Tibial nerve (tissue), 4 donors: ENCODE data around the gene CRISPLD2. TPM values are rescaled to one million over a fixed set of nuclear protein-coding genes. Genes with fewer than 3 reads are reported as not detected.

Source experiments
- DNase-seq, 2 donors: peaks; one replicate each; pipeline ENCODE4 v3.0.0-alpha.2; 2019; ENCODE audit warnings: low spot score in 2 of 2
- H3K27ac ChIP-seq, 4 donors: fragments of 200-600 bp; sonication (generic) in 3 of 4; one replicate each; pipeline ENCODE4 v1.5.1; 2017 to 2019; ENCODE audit warnings: mild to moderate bottlenecking in 1 of 4
- H3K27me3 ChIP-seq, 2 donors: fragments of 200-600 bp; sonication (generic) in 1 of 2; one replicate each; pipeline versions ENCODE4 v1.5.1 to v1.6.0; 2017 to 2019
- H3K36me3 ChIP-seq, 3 donors: fragments of 200-600 bp; sonication (generic); one replicate each; pipeline ENCODE4 v1.5.1; 2018 to 2019
- H3K4me1 ChIP-seq, 4 donors: fragments of 200-600 bp; sonication (generic) in 3 of 4; one replicate each; pipeline ENCODE4 v1.5.1; 2017 to 2019
- H3K4me3 ChIP-seq, 4 donors: fragments of 200-600 bp; sonication (generic) in 3 of 4; one replicate each; pipeline ENCODE4 v1.5.1; 2017 to 2019; ENCODE audit warnings: mild to moderate bottlenecking in 1 of 4, moderate library complexity in 1 of 4
- H3K9me3 ChIP-seq, 4 donors: fragments of 200-600 bp; sonication (generic) in 3 of 4; one replicate each; pipeline ENCODE4 v1.5.1; 2017 to 2019
- CTCF ChIP-seq, 5 experiments: fragments of 200-600 bp in 3 of 5; fragments of 450-650 bp in 2 of 5; sonication (generic) in 3 of 5; IDR thresholded peaks; one replicate each; pipeline ENCODE4 v1.5.1; 2016 to 2019; ENCODE audit warnings: antibody characterized with exemption in 5 of 5, mild to moderate bottlenecking in 3 of 5, moderate library complexity in 2 of 5
- EP300 ChIP-seq, 2 donors: sonication (generic); formaldehyde crosslinking; IDR thresholded peaks; one replicate each; pipeline ENCODE4 v1.6.1; 2017; ENCODE audit warnings: antibody characterized with exemption in 2 of 2, mild to moderate bottlenecking in 1 of 2
- POLR2A ChIP-seq, 2 donors: fragments of 450-650 bp; IDR thresholded peaks; one replicate each; pipeline ENCODE4 v1.6.1; 2017; ENCODE audit warnings: antibody characterized with exemption in 2 of 2, mild to moderate bottlenecking in 2 of 2, moderate library complexity in 2 of 2
- WGBS, 2 donors: methylation state at CpG; one replicate each; pipeline ENCODE4 v1.1.5; 2018; 5-methylcytosine and 5-hydroxymethylcytosine counted together
- total RNA-seq, 4 donors: library from RNA; depleted of rRNA; stranded (reverse); fragments of >200 nt; gene quantifications; one replicate each; pipeline ENCODE4 v1.1.0, GENCODE V29; 2016

Gene CRISPLD2
- total RNA-seq, 4 donors from 2014 or later, result 136 to 232 (median 207) TPM

DNA sequence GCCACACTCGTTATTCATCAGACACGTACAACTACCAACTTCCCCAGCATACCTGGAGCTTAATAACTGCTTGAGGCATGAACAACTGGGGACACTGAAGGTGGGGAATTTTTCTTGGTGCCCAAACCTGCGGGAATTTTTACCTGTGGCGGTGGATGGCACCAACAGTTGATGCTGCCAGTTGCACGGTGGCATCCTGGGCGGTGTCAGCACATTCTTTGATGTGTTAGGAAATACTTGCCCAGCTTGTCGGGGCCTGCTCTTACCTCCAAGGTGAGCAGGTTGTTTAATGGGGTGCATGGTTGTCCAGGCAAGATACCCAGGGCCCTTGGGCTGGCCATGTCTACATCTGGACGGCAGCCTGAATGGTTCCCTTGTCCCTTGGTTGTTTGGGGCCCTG is 79.6 kb downstream of the CRISPLD2 start:
- TF ChIP-seq POLR2A (IDR thresholded peaks at IDR 0.05), result no peak
- TF ChIP-seq CTCF (IDR thresholded peaks at IDR 0.05), result no peak
- TF ChIP-seq EP300 (IDR thresholded peaks at IDR 0.05), result no peak
- no peak overlapping the region for H3K4me3 ChIP-seq
- no peaks in the 10 kb centered on the region for H3K4me1 ChIP-seq
- H3K36me3 ChIP-seq, result peaks cover 0 to 45% (median 0%) of the 10 kb centered on the region in 3 donors
- H3K27ac ChIP-seq, result no peak overlapping the region
- no peaks in the 10 kb centered on the region for H3K9me3 ChIP-seq
- DNase-seq, result no peak
- WGBS, 2 donors, result 89 to 93% methylated on average over 6 to 8 of the region's 8 CpGs
- no peaks in the 10 kb centered on the region for H3K27me3 ChIP-seq

DNA sequence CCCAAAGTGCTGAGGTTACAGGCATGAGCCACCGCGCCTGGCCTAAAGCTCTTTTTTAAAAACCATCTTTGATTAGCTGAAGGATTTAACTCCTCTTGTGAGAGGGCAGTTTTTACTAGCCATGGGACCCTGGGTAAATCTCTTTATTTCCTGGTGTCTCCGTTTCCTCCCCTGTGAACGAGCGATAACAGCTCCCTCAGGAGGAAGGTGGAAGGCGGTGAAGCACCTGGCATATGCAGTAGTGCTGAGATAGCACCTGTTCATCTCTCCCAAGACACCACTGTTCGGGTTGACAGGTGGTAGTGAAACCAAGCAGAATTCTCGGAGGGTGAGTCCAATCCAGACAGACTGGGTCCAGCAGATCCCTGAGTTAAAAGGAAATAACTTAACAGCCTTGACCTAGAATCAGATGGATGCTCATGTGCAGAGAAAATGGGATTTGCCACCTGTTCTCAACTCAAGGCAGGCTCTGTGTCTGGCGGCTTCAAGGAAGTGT is 86.2 kb downstream of the CRISPLD2 start:
- peaks cover 0 to 23% (median 0%) of the 10 kb centered on the region in 3 donors for H3K36me3 ChIP-seq
- no peak overlapping the region for H3K27ac ChIP-seq
- H3K4me3 ChIP-seq, result no peak overlapping the region
- no peaks in the 10 kb centered on the region for H3K9me3 ChIP-seq
- TF ChIP-seq EP300 (IDR thresholded peaks at IDR 0.05), result no peak
- TF ChIP-seq CTCF (IDR thresholded peaks at IDR 0.05), result no peak
- no peak for TF ChIP-seq POLR2A (IDR thresholded peaks at IDR 0.05)
- H3K4me1 ChIP-seq, result peaks cover 0 to 8% (median 4%) of the 10 kb centered on the region in 4 donors
- no peaks in the 10 kb centered on the region for H3K27me3 ChIP-seq
- DNase-seq, result no peak
- WGBS, 2 donors, result 92 to 94% methylated on average over 9 of the region's 9 CpGs

DNA sequence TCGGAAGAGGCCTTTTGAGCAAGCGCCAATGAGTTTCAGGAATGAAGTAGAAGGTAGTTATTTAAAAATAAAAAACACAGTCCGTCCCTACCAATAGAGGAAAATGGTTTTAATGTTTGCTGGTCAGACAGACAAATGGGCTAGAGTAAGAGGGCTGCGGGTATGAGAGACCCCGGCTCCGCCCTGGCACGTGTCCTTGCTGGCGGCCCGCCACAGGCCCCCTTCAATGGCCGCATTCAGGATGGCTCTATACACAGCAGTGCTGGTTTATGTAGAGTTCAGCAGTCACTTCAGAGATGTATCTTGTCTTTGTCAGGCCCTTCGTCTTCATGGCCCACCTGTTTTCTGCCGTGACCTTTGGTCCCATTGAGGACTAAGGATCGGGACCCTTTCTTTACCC is 87.3 kb downstream of the CRISPLD2 start:
- peaks cover 0 to 23% (median 0%) of the 10 kb centered on the region in 3 donors for H3K36me3 ChIP-seq
- H3K4me1 ChIP-seq, result peaks cover 0 to 8% (median 4%) of the 10 kb centered on the region in 4 donors
- H3K27me3 ChIP-seq, result no peaks in the 10 kb centered on the region
- no peak for DNase-seq
- H3K27ac ChIP-seq, result peak overlapping the region in 1 of 4 donors; percentile 8
- no peaks in the 10 kb centered on the region for H3K9me3 ChIP-seq
- no peak for TF ChIP-seq EP300 (IDR thresholded peaks at IDR 0.05)
- TF ChIP-seq POLR2A (IDR thresholded peaks at IDR 0.05), result no peak
- no peak for TF ChIP-seq CTCF (IDR thresholded peaks at IDR 0.05)
- 74 to 82% methylated on average over 13 of the region's 13 CpGs for WGBS, 2 donors
- H3K4me3 ChIP-seq, result no peak overlapping the region

- Histone ChIP-seq H3K4me1 (peaks cover 0 to 8% (median 4%) of the 10 kb centered on the region in 4 donors), H3K36me3 (peaks cover 0 to 23% (median 0%) of the 10 kb centered on the region in 3 donors), H3K27ac (peak overlapping the region in 1 of 4 donors; percentile 8), H3K4me3 (no peak overlapping the region), H3K9me3 (no peaks in the 10 kb centered on the region), H3K27me3 (no peaks in the 10 kb centered on the region)
- WGBS, 2 donors, result 49 to 52% methylated on average over 12 of the region's 12 CpGs
- TF ChIP-seq CTCF (IDR thresholded peaks at IDR 0.05), result peak in 1 of 5 experiments; percentile 23
- TF ChIP-seq POLR2A (IDR thresholded peaks at IDR 0.05), result no peak
- peak in 1 of 2 donors; percentile 68 for TF ChIP-seq EP300 (IDR thresholded peaks at IDR 0.05)
- peak in 1 of 2 donors; percentile 62 for DNase-seq
Measured at GRCh38 chr16:84907575-84907974, 87.8 kb downstream of the CRISPLD2 start.

DNA sequence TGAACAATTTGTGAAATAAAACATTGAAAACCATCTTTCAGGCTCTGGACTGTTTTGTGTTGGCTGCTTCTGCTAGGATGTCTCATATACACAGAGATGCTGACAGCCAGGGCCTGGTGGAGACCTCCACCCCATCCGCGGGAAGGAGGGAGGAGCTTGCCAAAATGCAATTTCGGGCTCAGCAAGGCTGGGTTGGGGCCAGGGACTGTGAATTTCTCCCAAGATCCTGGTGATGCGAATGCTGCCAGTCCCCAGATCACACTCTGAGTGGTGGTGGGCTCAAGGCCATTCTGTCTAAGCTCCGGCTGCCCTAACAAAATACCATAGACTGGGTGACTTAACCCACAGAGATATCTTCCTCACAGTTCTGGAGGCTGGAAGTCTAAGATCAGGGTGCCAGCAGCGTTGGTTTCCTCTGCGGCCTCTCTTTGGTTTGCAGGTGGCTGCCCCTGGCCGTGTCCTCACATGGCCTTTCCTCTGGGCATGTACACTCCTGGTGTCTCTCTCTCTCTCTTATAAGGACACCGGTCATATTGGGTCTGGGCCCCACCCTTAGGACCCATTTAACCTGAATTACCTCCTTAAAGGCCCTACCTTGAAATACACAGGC is 89.8 kb downstream of the CRISPLD2 start:
- Histone ChIP-seq H3K27me3 (no peaks in the 10 kb centered on the region), H3K9me3 (no peaks in the 10 kb centered on the region), H3K36me3 (peaks cover 0 to 18% (median 0%) of the 10 kb centered on the region in 3 donors), H3K27ac (no peak overlapping the region), H3K4me3 (no peak overlapping the region), H3K4me1 (peaks cover 0 to 28% (median 7%) of the 10 kb centered on the region in 4 donors)
- no peak for TF ChIP-seq CTCF (IDR thresholded peaks at IDR 0.05)
- no peak for TF ChIP-seq POLR2A (IDR thresholded peaks at IDR 0.05)
- no peak for TF ChIP-seq EP300 (IDR thresholded peaks at IDR 0.05)
- 79 to 81% methylated on average over 9 of the region's 9 CpGs for WGBS, 2 donors
- no peak for DNase-seq
